H9 (cell line): ENCODE results near the gene CASQ1. TPM values are rescaled to one million over a fixed set of nuclear protein-coding genes. Genes with fewer than 3 reads are reported as not detected.
A peak's percentile ranks its signal among the peaks of the same experiment; 100 is the strongest.

ENCODE experiments used
- DNase-seq: peaks from one replicate; pipeline ENCODE4 v3.0.0-alpha.2; 2017
- H2AFZ ChIP-seq: one replicate; pipeline ENCODE4 v1.6.1; 2013; ENCODE audit warnings: mild to moderate bottlenecking, low read length, control low read depth, moderate library complexity
- H2AK5ac ChIP-seq: 2 replicates; pipeline ENCODE4 v1.6.1; 2013; ENCODE audit warnings: low read length, control low read depth, mixed read lengths; ENCODE audit not compliant: insufficient read length
- H2BK120ac ChIP-seq: one replicate; pipeline ENCODE4 v1.6.1; 2013; ENCODE audit warnings: low read depth, mild to moderate bottlenecking, low read length, control low read depth, inconsistent platforms; ENCODE audit not compliant: poor library complexity, severe bottlenecking
- H2BK12ac ChIP-seq: 2 replicates; pipeline ENCODE4 v1.6.1; 2013; ENCODE audit warnings: low read length, control low read depth, mixed read lengths, low read depth; ENCODE audit not compliant: insufficient read length
- H2BK15ac ChIP-seq: 2 replicates; pipeline ENCODE4 v1.6.1; 2013; ENCODE audit warnings: low read depth, low read length, control low read depth
- H2BK20ac ChIP-seq: one replicate; pipeline ENCODE4 v1.6.1; 2013; ENCODE audit warnings: low read depth, mild to moderate bottlenecking, low read length, control low read depth, inconsistent platforms; ENCODE audit not compliant: poor library complexity, severe bottlenecking
- H2BK5ac ChIP-seq: 2 replicates; pipeline ENCODE4 v1.6.1; 2013; ENCODE audit warnings: low read length, control low read depth, mixed read lengths; ENCODE audit not compliant: insufficient read length
- H3K14ac ChIP-seq: 2 replicates; pipeline ENCODE4 v1.6.1; 2013; ENCODE audit warnings: low read length, control low read depth; ENCODE audit not compliant: insufficient read depth
- H3K18ac ChIP-seq: 2 replicates; pipeline ENCODE4 v1.6.1; 2013; ENCODE audit warnings: low read depth, mild to moderate bottlenecking, mixed read lengths, low read length, control low read depth; ENCODE audit not compliant: insufficient read length
- H3K23ac ChIP-seq: 2 replicates; pipeline ENCODE4 v1.6.1; 2013; ENCODE audit warnings: low read length, control low read depth, mixed read lengths, low read depth; ENCODE audit not compliant: insufficient read length
- H3K23me2 ChIP-seq: 2 replicates; pipeline ENCODE4 v1.6.1; 2013; ENCODE audit warnings: low read depth, mild to moderate bottlenecking, mixed read lengths, low read length, control low read depth; ENCODE audit not compliant: insufficient read length, poor library complexity, severe bottlenecking
- H3K27ac ChIP-seq: 2 replicates; pipeline ENCODE4 v1.5.1; 2013; ENCODE audit warnings: low read length, control low read depth, mixed read lengths, low read depth; ENCODE audit not compliant: insufficient read length
- H3K27me3 ChIP-seq: 2 replicates; pipeline ENCODE4 v1.6.1; 2013; ENCODE audit warnings: low read length, control low read depth, inconsistent platforms; ENCODE audit not compliant: insufficient read depth
- H3K4ac ChIP-seq: 2 replicates; pipeline ENCODE4 v1.6.1; 2013; ENCODE audit warnings: low read depth, mild to moderate bottlenecking, control low read depth, inconsistent platforms, low read length, moderate library complexity
- H3K4me1 ChIP-seq: 2 replicates; pipeline ENCODE4 v1.6.1; 2013; ENCODE audit warnings: low read length, control low read depth, inconsistent platforms; ENCODE audit not compliant: insufficient read depth
- H3K4me2 ChIP-seq: 2 replicates; pipeline ENCODE4 v1.6.1; 2013; ENCODE audit warnings: low read length, control low read depth, mixed read lengths; ENCODE audit not compliant: insufficient read length, insufficient read depth
- H3K56ac ChIP-seq: 2 replicates; pipeline ENCODE4 v1.6.1; 2013; ENCODE audit warnings: low read depth, mild to moderate bottlenecking, mixed read lengths, low read length, control low read depth; ENCODE audit not compliant: insufficient read length
- H3K79me1 ChIP-seq: 2 replicates; pipeline ENCODE4 v1.6.1; 2013; ENCODE audit warnings: low read depth, mild to moderate bottlenecking, moderate library complexity, low read length, control low read depth, inconsistent platforms; ENCODE audit not compliant: insufficient read depth, poor library complexity, severe bottlenecking
- H3K79me2 ChIP-seq: 2 replicates; pipeline ENCODE4 v1.6.1; 2013; ENCODE audit warnings: low read length, control low read depth, inconsistent platforms; ENCODE audit not compliant: insufficient read depth
- H3K9ac ChIP-seq: 2 replicates; pipeline ENCODE4 v1.6.1; 2013; ENCODE audit warnings: low read length, control low read depth, mixed read lengths; ENCODE audit not compliant: insufficient read length; ENCODE audit errors: extremely low read depth
- H3K9me3 ChIP-seq: one replicate; pipeline ENCODE4 v1.6.1; 2013; ENCODE audit warnings: low read depth, low read length, inconsistent platforms; ENCODE audit not compliant: control insufficient read depth
- H3T11ph ChIP-seq: one replicate; pipeline ENCODE4 v1.6.1; 2013; ENCODE audit warnings: mild to moderate bottlenecking, low read length, control low read depth, inconsistent platforms
- H4K20me1 ChIP-seq: one replicate; pipeline ENCODE4 v1.6.1; 2013; ENCODE audit not compliant: control insufficient read depth, insufficient read length, insufficient read depth
- H4K5ac ChIP-seq: 2 replicates; pipeline ENCODE4 v1.6.1; 2013; ENCODE audit warnings: low read depth, mild to moderate bottlenecking, mixed read lengths, low read length, control low read depth; ENCODE audit not compliant: insufficient read length
- H4K8ac ChIP-seq: replicated peaks from 2 replicates; pipeline ENCODE4 v1.6.1; 2013; ENCODE audit warnings: low read length, control low read depth, mixed read lengths, low read depth; ENCODE audit not compliant: insufficient read length
- H4K91ac ChIP-seq: 2 replicates; pipeline ENCODE4 v1.6.1; 2013; ENCODE audit warnings: low read depth, mild to moderate bottlenecking, moderate library complexity, mixed read lengths, low read length, control low read depth; ENCODE audit not compliant: insufficient read length
- H3K27ac Mint-ChIP-seq, 3 experiments: 2 replicates in 2 of 3; 3 replicates in 1 of 3; pipeline ENCODE4 v1.8.0; 2020 to 2021; ENCODE audit warnings: mixed read lengths in 3 of 3, mild to moderate bottlenecking in 1 of 3, moderate library complexity in 1 of 3
- H3K27me3 Mint-ChIP-seq: 2 replicates; pipeline ENCODE4 v1.8.0; 2021; ENCODE audit warnings: low read depth, mild to moderate bottlenecking, moderate library complexity, mixed read lengths
- H3K36me3 Mint-ChIP-seq, 3 experiments: 2 replicates in 2 of 3; 3 replicates in 1 of 3; pipeline ENCODE4 v1.8.0; 2020 to 2021; ENCODE audit warnings: low read depth in 3 of 3, mixed read lengths in 3 of 3; ENCODE audit not compliant: insufficient read depth in 1 of 3
- H3K4me1 Mint-ChIP-seq, 2 experiments: 2 replicates each; pipeline ENCODE4 v1.8.0; 2020; ENCODE audit warnings: mixed read lengths in 2 of 2
- H3K4me3 Mint-ChIP-seq, 2 experiments: 2 replicates in 1 of 2; 3 replicates in 1 of 2; pipeline ENCODE4 v1.8.0; 2020 to 2021; ENCODE audit warnings: mild to moderate bottlenecking in 2 of 2, mixed read lengths in 2 of 2, moderate library complexity in 1 of 2
- H3K9me3 Mint-ChIP-seq, 2 experiments: 2 replicates in 1 of 2; 3 replicates in 1 of 2; pipeline ENCODE4 v1.8.0; 2020; ENCODE audit warnings: mild to moderate bottlenecking in 2 of 2, mixed read lengths in 2 of 2, moderate library complexity in 1 of 2
- CTCF ChIP-seq: fragments of 200-600 bp; sonication (generic); conservative IDR thresholded peaks from 3 replicates; pipeline ENCODE4 v1.8.0; 2021; ENCODE audit warnings: antibody characterized with exemption, mild to moderate bottlenecking
- total RNA-seq: library from RNA; stranded (reverse); gene quantifications from 2 replicates; pipeline ENCODE4 v1.2.1, GENCODE V29; 2021

CASQ1 gene
- total RNA-seq, 1 experiment from 2014 or later: 0.55 TPM

GRCh38 chr1:160221089-160221488 lies 30.7 kb downstream of the CASQ1 start:
- no peaks in the 10 kb centered on the region for H3K27me3 ChIP-seq
- no peak overlapping the region for H2AFZ ChIP-seq
- no peak overlapping the region for H3K27ac ChIP-seq
- no peak for TF ChIP-seq CTCF
- no peak overlapping the region for H4K8ac ChIP-seq
- H2BK20ac ChIP-seq: no peak overlapping the region
- peaks cover 22 to 85% (median 43%) of the 10 kb centered on the region in 3 experiments; a peak in 6 of 7 replicates for H3K36me3 Mint-ChIP-seq
- H3K4ac ChIP-seq: no peak overlapping the region
- H4K5ac ChIP-seq: no peak overlapping the region
- H3K9ac ChIP-seq: no peak overlapping the region
- no peak overlapping the region for H3K4me2 ChIP-seq
- H3K4me1 ChIP-seq: no peaks in the 10 kb centered on the region
- DNase-seq: no peak
- H2BK5ac ChIP-seq: no peak overlapping the region
- H2BK12ac ChIP-seq: no peak overlapping the region
- no peak overlapping the region for H3K14ac ChIP-seq
- H3K9me3 ChIP-seq: no peaks in the 10 kb centered on the region
- no peak overlapping the region for H3T11ph ChIP-seq
- no peak overlapping the region for H2BK120ac ChIP-seq
- H2AK5ac ChIP-seq: no peak overlapping the region
- no peaks in the 10 kb centered on the region for H4K20me1 ChIP-seq
- H3K4me3 Mint-ChIP-seq: no peak overlapping the region
- no peak overlapping the region for H4K91ac ChIP-seq
- H3K23me2 ChIP-seq: no peaks in the 10 kb centered on the region
- no peaks in the 10 kb centered on the region for H3K27me3 Mint-ChIP-seq
- no peak overlapping the region for H3K23ac ChIP-seq
- no peaks in the 10 kb centered on the region for H3K9me3 Mint-ChIP-seq
- peaks cover 15 to 17% of the 10 kb centered on the region in 2 experiments for H3K4me1 Mint-ChIP-seq
- H3K27ac Mint-ChIP-seq: peak overlapping the region in 1 of 3 experiments; percentile 11; a peak in 1 of 7 replicates
- H3K18ac ChIP-seq: no peak overlapping the region
- H3K79me2 ChIP-seq: no peaks in the 10 kb centered on the region
- no peak overlapping the region for H3K56ac ChIP-seq
- no peaks in the 10 kb centered on the region for H3K79me1 ChIP-seq
- no peak overlapping the region for H2BK15ac ChIP-seq
